T follicular helper cell (primary cell): ENCODE results near the gene STAB2.
"Not testable (repeated sequence)": the region's sequence is repeated elsewhere in the genome, so short reads cannot be mapped to it uniquely, and the experiment has no call there.

ENCODE experiments used
- DNase-seq: peaks from one replicate; pipeline ENCODE4 v3.0.0-alpha.2; 2020; ENCODE audit warnings: low read depth

The STAB2 gene

GRCh38 chr12:103809154-103809553, 222.1 kb downstream of the STAB2 start:
- no peak for DNase-seq

- DNase-seq = not testable (repeated sequence)
Observed at GRCh38 chr12:103809639-103810038, 222.6 kb downstream of the STAB2 start.

DNA sequence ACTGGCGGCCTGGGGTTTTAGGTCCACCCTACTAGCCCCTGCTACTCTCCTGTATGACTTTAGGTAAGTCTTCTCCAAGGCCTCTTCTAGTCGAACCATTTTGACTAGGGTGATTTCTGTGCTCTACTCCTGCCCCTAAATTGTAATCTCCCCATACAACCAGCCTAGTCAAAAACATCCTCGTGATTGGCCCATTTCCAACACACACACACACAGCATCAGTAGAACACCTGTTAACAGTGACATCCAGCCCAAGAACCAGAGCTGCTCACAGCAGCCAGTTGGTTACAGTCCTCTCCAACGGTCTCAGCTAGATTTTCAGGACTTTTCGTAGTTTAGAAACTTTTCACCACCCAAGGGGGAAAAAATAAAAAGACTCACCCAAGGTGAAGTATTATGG, 223.0 kb downstream of the STAB2 start:
- no peak for DNase-seq

GRCh38 chr12:103811791-103812190, 224.7 kb downstream of the STAB2 start:
- no peak for DNase-seq

DNA sequence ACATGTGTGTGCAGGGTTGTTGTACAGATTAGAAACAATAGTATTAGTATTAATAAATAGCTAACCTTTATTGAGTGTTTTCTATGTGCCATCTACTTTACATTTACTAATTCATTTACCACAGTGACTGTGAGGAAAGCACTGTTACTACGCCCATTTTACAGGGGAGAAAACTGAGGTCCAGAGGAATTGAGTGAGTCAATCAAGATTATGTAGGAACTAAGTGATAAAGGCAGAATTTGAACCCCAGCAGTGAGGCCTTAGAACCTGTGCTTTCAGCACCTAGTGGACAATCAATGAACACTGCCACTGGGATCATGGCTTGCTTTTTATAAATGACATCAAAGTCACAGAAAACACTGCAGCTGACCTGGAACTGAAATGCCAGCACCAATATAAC, 225.7 kb downstream of the STAB2 start:
- DNase-seq = no peak

DNA sequence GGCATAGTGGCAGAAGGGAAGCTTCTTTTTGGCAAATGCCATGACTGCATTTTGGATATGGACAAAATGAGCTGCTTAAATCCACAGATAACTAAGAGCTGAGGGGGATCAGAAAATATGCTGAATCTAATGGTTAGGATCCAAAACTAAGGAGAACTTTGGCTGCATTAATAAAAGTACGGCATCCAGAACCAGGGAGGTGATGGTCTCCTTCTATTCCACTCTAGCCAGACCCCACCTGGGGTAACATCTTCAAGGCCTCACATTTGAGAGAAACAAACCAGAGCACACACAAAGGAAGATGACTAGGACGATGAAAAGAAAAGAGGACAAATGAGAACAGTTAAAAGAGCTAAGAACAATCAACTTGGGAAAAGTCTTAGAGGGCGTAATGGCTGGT, 226.4 kb downstream of the STAB2 start:
- DNase-seq = no peak

DNA sequence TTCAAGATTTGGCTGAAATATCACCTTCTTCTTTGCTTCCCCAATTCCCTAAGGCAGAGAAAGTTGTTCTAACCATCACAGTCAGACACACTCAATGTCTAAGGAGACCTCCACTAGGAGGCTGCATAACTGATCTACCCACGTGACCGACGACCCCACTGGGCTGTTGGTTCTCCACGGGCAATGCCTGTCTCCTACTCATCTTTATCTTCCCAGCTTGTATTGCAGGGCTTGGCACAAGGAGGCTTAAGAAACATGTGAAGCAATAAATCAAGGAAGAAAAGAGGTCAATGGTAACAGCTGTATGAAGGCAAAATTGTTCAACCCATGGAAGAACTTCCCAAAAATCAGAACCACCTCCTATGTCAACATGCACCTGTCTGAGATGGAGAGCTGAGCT, 226.9 kb downstream of the STAB2 start:
- no peak for DNase-seq

DNA sequence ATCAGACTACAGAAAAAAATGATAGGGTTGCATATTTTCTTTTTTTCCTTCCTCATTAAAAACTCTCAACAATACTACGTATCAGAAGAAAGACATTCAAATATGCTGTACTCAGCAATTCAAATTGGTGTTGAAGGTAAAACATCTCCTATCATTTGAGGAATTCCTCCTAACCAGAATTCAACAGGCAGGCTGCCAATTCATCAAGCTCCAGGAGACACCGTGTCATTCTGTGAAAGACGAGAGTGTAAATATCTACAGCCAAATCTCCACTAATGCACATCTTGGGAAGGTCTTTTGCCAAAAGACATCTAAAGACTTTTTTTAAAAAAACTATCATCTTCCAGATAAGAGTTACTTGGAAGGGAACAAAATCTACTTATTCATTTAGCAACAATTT, 227.4 kb downstream of the STAB2 start:
- DNase-seq = no peak
